HCT116 (cell line): ENCODE data around the gene PRKN. TPM values are rescaled to one million over a fixed set of nuclear protein-coding genes. Genes with fewer than 3 reads are reported as not detected.

Experiments used
- ATAC-seq: fragments of 200-7000 bp; cut with Tn5 transposase; 2 replicates; pipeline ENCODE4 v1.9.1; 2020; ENCODE audit warnings: mild to moderate bottlenecking, moderate library complexity
- BruUV-seq: library from RNA; stranded (reverse); fragments of 400-500 nt; replicated peaks from 2 replicates; lab custom pipeline; 2021; lab: Mats Ljungman, UMichigan
- CTCF ChIA-PET: fragments of 300-600 bp; sonication (Branson Sonifier 250); formaldehyde crosslinking; loops from one replicate; lab custom pipeline; 2021; ENCODE audit warnings: antibody characterized with exemption; lab: Charles Lee
- POLR2A ChIA-PET: fragments of 300-600, 350-600 bp; sonication (Branson Sonifier 250); formaldehyde crosslinking; loops from one replicate; lab custom pipeline; 2021; ENCODE audit warnings: antibody characterized with exemption; lab: Charles Lee
- RAD21 ChIA-PET, 2 experiments: fragments of 300-600 bp; sonication (Branson Sonifier 250); formaldehyde crosslinking; loops; one replicate each; lab custom pipeline; 2023; ENCODE audit warnings: low total read pairs in 2 of 2; ENCODE audit not compliant: uncharacterized antibody in 2 of 2, unreplicated experiment in 2 of 2, low non-redundant PET in 1 of 2; lab: Charles Lee
- DNase-seq: peaks from one replicate; pipeline ENCODE4 v3.0.0-alpha.2; 2010; ENCODE audit warnings: low read depth, low spot score
- H2AFZ ChIP-seq: fragments of 200-600 bp; shearing (Covaris generic), sonication (generic); 2 replicates; pipeline ENCODE4 v1.6.1; 2017; ENCODE audit warnings: low read depth, mixed run types, mixed read lengths, antibody characterized with exemption, low read length; ENCODE audit not compliant: poor library complexity, severe bottlenecking
- H3K27ac ChIP-seq: 2 replicates; pipeline ENCODE4 v1.5.1; 2012; ENCODE audit warnings: low read depth, low read length
- H3K27me3 ChIP-seq: fragments of 200-600 bp; sonication (generic); 2 replicates; pipeline ENCODE4 v1.6.1; 2016; ENCODE audit warnings: mixed run types, low read length, mixed read lengths; ENCODE audit not compliant: insufficient read depth
- H3K36me3 ChIP-seq, 2 experiments: fragments of 200-500 bp in 1 of 2; fragments of 200-600 bp in 1 of 2; sonication (Bioruptor generic) in 1 of 2; sonication (generic) in 1 of 2; 2 replicates each; pipeline versions ENCODE4 v1.5.1 to v1.6.1; 2014 to 2016; ENCODE audit warnings: low read length in 2 of 2, inconsistent platforms in 1 of 2, mixed read lengths in 1 of 2, mixed run types in 1 of 2; ENCODE audit not compliant: insufficient read depth in 2 of 2, control insufficient read depth in 1 of 2
- H3K4me1 ChIP-seq, 2 experiments: fragments of 200-600 bp in 1 of 2; sonication (generic) in 1 of 2; 2 replicates each; pipeline versions ENCODE4 v1.5.1 to v1.6.1; 2012 to 2017; ENCODE audit warnings: low read length in 2 of 2, inconsistent platforms in 1 of 2, mild to moderate bottlenecking in 1 of 2, mixed read lengths in 1 of 2, mixed run types in 1 of 2, moderate library complexity in 1 of 2; ENCODE audit not compliant: insufficient read depth in 2 of 2, control insufficient read depth in 1 of 2
- H3K4me2 ChIP-seq: fragments of 200-600 bp; sonication (generic); 2 replicates; pipeline ENCODE4 v1.6.1; 2017; ENCODE audit warnings: mixed run types, low read length, mixed read lengths
- H3K4me3 ChIP-seq, 2 experiments: fragments of 200-600 bp in 1 of 2; sonication (generic) in 1 of 2; replicated peaks in 1 of 2; 2 replicates each; pipeline ENCODE4 v1.5.1; 2011 to 2016; ENCODE audit warnings: low read length in 2 of 2, control low read depth in 1 of 2, low read depth in 1 of 2, mild to moderate bottlenecking in 1 of 2, mixed read lengths in 1 of 2, mixed run types in 1 of 2
- H3K79me2 ChIP-seq: fragments of 200-600 bp; sonication (generic); 2 replicates; pipeline ENCODE4 v1.6.1; 2017; ENCODE audit warnings: mild to moderate bottlenecking, mixed run types, low read length, moderate library complexity, mixed read lengths; ENCODE audit not compliant: insufficient read depth
- H3K9ac ChIP-seq: fragments of 200-600 bp; sonication (generic); 2 replicates; pipeline ENCODE4 v1.6.1; 2016; ENCODE audit warnings: low read length, mixed read lengths
- H3K9me2 ChIP-seq: fragments of 200-600 bp; sonication (generic), shearing (Covaris generic); 2 replicates; pipeline ENCODE4 v1.6.1; 2017; ENCODE audit warnings: mixed run types, mild to moderate bottlenecking, moderate library complexity; ENCODE audit not compliant: insufficient read depth
- H3K9me3 ChIP-seq, 2 experiments: fragments of 200-500 bp in 1 of 2; fragments of 200-600 bp in 1 of 2; sonication (Bioruptor generic) in 1 of 2; sonication (generic) in 1 of 2; 2 replicates each; pipeline ENCODE4 v1.6.1; 2014 to 2017; ENCODE audit warnings: low read length in 2 of 2, mixed read lengths in 2 of 2, inconsistent platforms in 1 of 2, low read depth in 1 of 2, mild to moderate bottlenecking in 1 of 2, mixed run types in 1 of 2, moderate library complexity in 1 of 2; ENCODE audit not compliant: control insufficient read depth in 1 of 2, insufficient read depth in 1 of 2
- H4K20me1 ChIP-seq: fragments of 200-600 bp; sonication (generic), shearing (Covaris generic); 2 replicates; pipeline ENCODE4 v1.6.1; 2017; ENCODE audit warnings: mixed run types, mild to moderate bottlenecking, moderate library complexity; ENCODE audit not compliant: insufficient read depth
- EGR1 ChIP-seq: IDR thresholded peaks from 2 replicates; pipeline ENCODE4 v1.6.1; 2012; ENCODE audit warnings: low read depth
- ELF1 ChIP-seq: IDR thresholded peaks from 2 replicates; pipeline ENCODE4 v1.6.1; 2012; ENCODE audit warnings: low read depth, borderline replicate concordance
- EZH2 ChIP-seq: fragments of 200-600 bp; sonication (generic); IDR thresholded peaks from 2 replicates; pipeline ENCODE4 v1.6.1; 2017; ENCODE audit warnings: antibody characterized with exemption, mixed run types
- FOSL1 ChIP-seq: IDR thresholded peaks from 2 replicates; pipeline ENCODE4 v1.6.1; 2012; ENCODE audit warnings: low read depth
- JUND ChIP-seq: IDR thresholded peaks from 2 replicates; pipeline ENCODE4 v1.6.1; 2012
- POLR2A ChIP-seq: IDR thresholded peaks from 2 replicates; pipeline ENCODE4 v1.7.0; 2011; ENCODE audit warnings: borderline replicate concordance; ENCODE audit not compliant: insufficient read depth, insufficient read length; ENCODE audit errors: extremely low read depth
- REST ChIP-seq: IDR thresholded peaks from 2 replicates; pipeline ENCODE4 v1.6.1; 2012; ENCODE audit warnings: low read depth
- SIN3A ChIP-seq: IDR thresholded peaks from 2 replicates; pipeline ENCODE4 v1.6.1; 2012; ENCODE audit warnings: low read depth
- SP1 ChIP-seq: IDR thresholded peaks from 2 replicates; pipeline ENCODE4 v1.6.1; 2012; ENCODE audit warnings: low read depth
- TCF7L2 ChIP-seq: IDR thresholded peaks from 2 replicates; pipeline ENCODE4 v1.7.0; 2011; ENCODE audit warnings: borderline replicate concordance, inconsistent platforms; ENCODE audit not compliant: insufficient read depth, insufficient read length; ENCODE audit errors: extremely low read depth
- YY1 ChIP-seq: IDR thresholded peaks from 2 replicates; pipeline ENCODE4 v1.6.1; 2011; ENCODE audit warnings: low read length, low read depth, moderate library complexity, mild to moderate bottlenecking; ENCODE audit not compliant: insufficient replicate concordance; ENCODE audit errors: extremely low read depth
- ZBTB33 ChIP-seq: IDR thresholded peaks from 2 replicates; pipeline ENCODE4 v1.6.1; 2011; ENCODE audit warnings: mild to moderate bottlenecking, low read length, moderate library complexity; ENCODE audit not compliant: insufficient replicate concordance; ENCODE audit errors: extremely low read depth
- ZFX ChIP-seq: fragments of 450-650 bp; IDR thresholded peaks from 2 replicates; pipeline ENCODE4 v1.6.1; 2017
- ZNF274 ChIP-seq: fragments of 200-500 bp; sonication (Bioruptor generic); IDR thresholded peaks from 2 replicates; pipeline ENCODE4 v1.6.1; 2014; ENCODE audit warnings: mild to moderate bottlenecking, low read depth, low read length, inconsistent platforms
- intact Hi-C: fragments of 100-400 bp; cut with micrococcal nuclease; formaldehyde crosslinking; loops from 2 replicates; pipeline ENCODE4 v1.10.0; 2022
- total RNA-seq: library from RNA; stranded (reverse); gene quantifications from one replicate; pipeline ENCODE4 v1.2.1, GENCODE V29; 2021; ENCODE audit not compliant: unreplicated experiment
- TF ChIP-seq, protein P1 (sequence below): IDR thresholded peaks from 2 replicates; pipeline ENCODE4 v1.6.1; 2012
- TF ChIP-seq, protein P2 (sequence below), 3 experiments: fragments of 200-600 bp in 1 of 3; sonication (generic) in 1 of 3; IDR thresholded peaks in 2 of 3; conservative IDR thresholded peaks in 1 of 3; 2 replicates each; pipeline ENCODE4 v1.5.1; 2012 to 2017; ENCODE audit warnings: low read depth in 2 of 3, low read length in 2 of 3, antibody characterized with exemption in 1 of 3, borderline replicate concordance in 1 of 3, control low read depth in 1 of 3, mild to moderate bottlenecking in 1 of 3, mixed read lengths in 1 of 3, mixed run types in 1 of 3, moderate library complexity in 1 of 3; ENCODE audit not compliant: insufficient read depth in 1 of 3

PRKN gene
- total RNA-seq, 1 experiment from 2014 or later, result 2.6 TPM

DNA sequence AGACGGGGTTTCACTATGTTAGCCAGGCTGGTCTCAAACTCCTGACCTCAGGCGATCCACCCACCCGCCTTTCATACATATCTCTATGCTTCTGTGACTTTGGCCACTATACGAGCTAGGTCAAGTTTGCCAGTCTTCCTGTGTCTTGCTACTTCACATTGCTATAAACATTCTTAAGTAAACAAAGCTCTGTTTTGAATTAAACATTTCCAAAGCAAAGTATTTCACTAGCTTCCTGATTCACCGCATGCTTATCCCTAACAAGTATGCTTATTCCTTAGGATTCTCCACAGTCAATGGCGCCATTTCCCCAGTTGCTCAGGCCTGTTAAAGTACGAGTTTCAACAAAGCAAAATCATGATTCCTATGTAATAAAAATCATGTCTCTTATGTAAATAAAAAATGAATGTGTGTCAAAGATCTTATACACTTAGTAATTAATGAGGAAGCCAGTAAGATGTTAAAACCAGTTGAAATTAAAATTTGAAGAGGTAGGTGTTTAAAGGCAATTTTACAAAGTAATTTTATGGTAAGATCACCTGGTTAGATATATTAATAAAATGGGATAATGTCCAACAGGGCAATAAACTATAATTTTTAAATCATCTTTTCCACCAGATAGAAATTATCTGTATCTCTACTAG is 88.5 kb downstream of the PRKN start:
- Histone ChIP-seq H3K9ac (no peak overlapping the region), H3K9me2 (no peaks in the 10 kb centered on the region), H3K27me3 (no peaks in the 10 kb centered on the region), H2AFZ (no peak overlapping the region), H3K27ac (no peak overlapping the region), H3K4me1 (no peaks in the 10 kb centered on the region), H3K4me3 (no peak overlapping the region), H3K79me2 (no peaks in the 10 kb centered on the region), H3K36me3 (no peaks in the 10 kb centered on the region; a peak in 1 of 4 replicates), H3K9me3 (no peaks in the 10 kb centered on the region), H3K4me2 (no peak overlapping the region), H4K20me1 (no peaks in the 10 kb centered on the region)
- ChIA-PET CTCF (no interaction called here), RAD21 (no interaction called here), POLR2A (no interaction called here)
- TF ChIP-seq YY1 (no peak), FOSL1 (no peak), ZFX (no peak), SP1 (no peak), ZBTB33 (no peak), SIN3A (no peak), ELF1 (no peak), EZH2 (no peak), REST (no peak), TCF7L2 (no peak), JUND (no peak), ZNF274 (no peak), POLR2A (no peak), EGR1 (no peak)
- TF ChIP-seq, protein P1, sequence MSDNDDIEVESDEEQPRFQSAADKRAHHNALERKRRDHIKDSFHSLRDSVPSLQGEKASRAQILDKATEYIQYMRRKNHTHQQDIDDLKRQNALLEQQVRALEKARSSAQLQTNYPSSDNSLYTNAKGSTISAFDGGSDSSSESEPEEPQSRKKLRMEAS, result no peak
- TF ChIP-seq, protein P2, sequence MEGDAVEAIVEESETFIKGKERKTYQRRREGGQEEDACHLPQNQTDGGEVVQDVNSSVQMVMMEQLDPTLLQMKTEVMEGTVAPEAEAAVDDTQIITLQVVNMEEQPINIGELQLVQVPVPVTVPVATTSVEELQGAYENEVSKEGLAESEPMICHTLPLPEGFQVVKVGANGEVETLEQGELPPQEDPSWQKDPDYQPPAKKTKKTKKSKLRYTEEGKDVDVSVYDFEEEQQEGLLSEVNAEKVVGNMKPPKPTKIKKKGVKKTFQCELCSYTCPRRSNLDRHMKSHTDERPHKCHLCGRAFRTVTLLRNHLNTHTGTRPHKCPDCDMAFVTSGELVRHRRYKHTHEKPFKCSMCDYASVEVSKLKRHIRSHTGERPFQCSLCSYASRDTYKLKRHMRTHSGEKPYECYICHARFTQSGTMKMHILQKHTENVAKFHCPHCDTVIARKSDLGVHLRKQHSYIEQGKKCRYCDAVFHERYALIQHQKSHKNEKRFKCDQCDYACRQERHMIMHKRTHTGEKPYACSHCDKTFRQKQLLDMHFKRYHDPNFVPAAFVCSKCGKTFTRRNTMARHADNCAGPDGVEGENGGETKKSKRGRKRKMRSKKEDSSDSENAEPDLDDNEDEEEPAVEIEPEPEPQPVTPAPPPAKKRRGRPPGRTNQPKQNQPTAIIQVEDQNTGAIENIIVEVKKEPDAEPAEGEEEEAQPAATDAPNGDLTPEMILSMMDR (IDR thresholded peaks at IDR 0.05 in 2 of 3, conservative IDR thresholded peaks at IDR 0.05 in 1 of 3; ENCODE audit: borderline replicate concordance in 1 of 3, insufficient read depth in 1 of 3, low read depth in 2 of 3, low read length in 2 of 3), result no peak
- BruUV-seq, result no TSS peak
- ATAC-seq (no peak), DNase-seq (no peak)
- intact Hi-C loops, result no loop called here
